HG02763 (cell line): ENCODE measurements around the gene JARID2.

ENCODE experiments used
- ATAC-seq: cut with Tn5 transposase; IDR thresholded peaks from one replicate; pipeline ENCODE4 v1.9.1; 2021; ENCODE audit warnings: mild to moderate bottlenecking, moderate library complexity; ENCODE audit not compliant: unreplicated experiment

JARID2 gene

DNA sequence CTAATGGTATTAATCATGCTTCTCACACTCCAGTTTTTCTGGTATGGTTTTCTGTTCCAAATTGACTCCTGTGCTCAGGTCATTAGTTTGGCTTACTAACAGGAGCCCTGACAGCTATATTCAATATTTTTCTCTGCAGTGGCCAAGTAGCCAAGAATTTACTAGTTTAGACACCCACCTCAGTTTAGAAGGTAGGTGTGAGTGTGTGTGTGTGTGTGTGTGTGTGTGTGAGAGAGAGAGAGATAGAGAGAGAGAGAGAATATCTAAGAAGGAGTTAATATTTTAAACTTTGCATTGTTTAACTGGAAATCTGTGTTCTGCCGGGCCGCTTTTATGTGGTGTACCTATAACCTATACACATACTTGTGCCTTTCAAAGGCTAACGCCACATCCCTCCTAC, 18.5 kb downstream of the JARID2 start:
- ATAC-seq = no peak

DNA sequence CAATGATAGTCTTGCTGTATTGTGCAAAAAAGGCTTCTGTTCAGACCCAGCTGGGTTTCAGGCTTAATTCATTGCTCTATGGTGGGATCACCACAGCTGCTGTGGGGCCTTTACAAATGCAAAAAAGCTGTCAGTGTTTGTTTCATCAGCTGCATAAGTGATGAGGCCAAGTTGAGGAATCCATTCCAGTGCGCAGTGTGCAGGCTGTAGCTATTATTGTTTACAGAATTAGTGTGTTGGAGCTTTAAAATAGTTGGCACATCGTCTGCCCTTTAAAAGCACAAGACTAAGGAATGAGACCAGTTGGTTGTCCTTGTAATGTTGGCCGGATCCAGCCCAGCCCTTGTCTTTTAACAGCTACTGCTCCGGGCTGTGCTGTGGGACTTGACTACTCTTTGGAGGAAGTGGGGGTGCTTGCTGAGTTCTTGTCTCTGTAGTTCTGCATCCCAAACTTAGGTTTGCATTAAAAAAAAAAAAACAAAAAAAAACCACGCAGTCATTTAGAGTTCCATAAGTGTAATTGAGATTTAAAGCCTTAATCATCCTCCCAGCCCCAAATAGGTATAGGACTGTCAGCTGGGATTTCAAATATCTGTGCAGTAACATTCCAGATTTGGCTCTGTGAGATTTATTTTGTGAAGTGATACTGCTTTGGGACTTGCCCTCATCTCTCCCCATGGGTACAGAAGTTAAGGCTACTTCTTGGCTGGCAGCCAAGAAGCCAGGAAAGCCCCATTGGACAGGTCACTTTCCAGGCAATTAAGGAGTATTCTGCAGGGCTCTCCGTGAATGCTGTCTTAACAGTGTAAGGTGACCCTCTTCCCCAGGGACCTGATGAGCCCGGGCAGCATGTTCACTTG, 19.3 kb downstream of the JARID2 start:
- ATAC-seq = no peak

DNA sequence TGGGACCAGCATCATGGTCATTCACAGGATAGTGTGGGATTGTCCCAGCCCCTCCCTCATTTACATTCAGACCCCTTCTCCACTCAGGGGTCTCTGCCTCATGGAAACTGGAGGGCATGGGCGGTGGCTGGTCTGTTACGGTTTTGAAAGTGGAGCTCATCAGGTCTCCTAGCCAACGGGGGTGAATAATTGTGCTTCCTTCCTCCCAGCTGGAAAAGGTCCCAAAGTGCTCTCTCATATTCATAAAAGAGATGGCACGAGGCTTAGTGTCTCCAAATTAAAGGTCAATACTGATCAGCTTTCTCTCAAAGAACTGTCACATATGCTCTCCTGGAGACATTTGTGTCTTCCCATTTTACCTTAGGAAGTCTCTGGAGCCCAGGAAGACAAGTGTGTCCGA, 19.9 kb downstream of the JARID2 start:
- no peak for ATAC-seq

DNA sequence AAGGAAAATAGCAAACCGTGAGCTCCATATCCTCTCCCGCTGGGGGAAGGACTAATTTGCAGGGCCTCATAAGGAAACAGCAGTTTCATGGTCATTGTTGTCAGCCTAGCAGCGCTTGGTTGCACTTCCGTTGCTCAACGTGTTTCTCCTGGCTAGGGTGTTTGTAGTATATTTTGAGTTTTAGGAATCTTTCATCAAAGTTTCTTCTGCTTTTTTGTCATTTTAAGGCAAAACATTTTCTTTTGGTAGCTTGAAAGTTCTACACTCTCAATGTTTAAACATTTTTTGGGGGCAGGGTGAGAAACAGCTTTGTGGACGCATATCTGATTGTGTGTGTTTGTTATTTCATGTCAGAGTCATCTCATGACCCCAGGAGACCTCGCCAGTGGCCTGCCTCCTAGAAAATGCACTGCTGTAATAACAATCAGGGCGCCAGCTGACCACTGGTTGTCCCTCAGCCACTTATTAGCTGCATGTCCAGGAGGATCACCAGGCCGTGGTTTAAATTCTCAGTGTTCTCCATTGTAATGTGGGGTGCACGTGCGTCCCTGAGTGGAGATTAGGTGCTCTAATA, 20.6 kb downstream of the JARID2 start:
- no peak for ATAC-seq

DNA sequence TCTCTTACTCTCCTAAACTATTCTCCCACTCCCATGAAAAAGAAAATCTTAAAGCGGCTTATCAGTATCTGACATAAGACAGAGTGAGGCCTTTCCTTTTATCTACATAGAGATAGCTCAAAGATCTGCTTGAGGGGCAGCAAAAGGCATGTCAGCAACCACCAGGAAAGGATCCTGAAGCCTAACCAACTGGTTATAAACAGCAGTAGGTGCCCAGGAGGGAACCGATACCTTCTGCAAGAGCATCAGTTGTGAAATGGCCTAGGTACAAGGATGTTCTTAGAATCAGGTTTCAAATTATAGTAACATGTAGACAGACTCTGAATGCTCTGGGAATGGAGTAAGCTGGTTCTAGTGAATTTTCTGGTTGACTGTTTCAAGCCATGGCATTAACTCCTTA, 21.4 kb downstream of the JARID2 start:
- ATAC-seq = no peak

DNA sequence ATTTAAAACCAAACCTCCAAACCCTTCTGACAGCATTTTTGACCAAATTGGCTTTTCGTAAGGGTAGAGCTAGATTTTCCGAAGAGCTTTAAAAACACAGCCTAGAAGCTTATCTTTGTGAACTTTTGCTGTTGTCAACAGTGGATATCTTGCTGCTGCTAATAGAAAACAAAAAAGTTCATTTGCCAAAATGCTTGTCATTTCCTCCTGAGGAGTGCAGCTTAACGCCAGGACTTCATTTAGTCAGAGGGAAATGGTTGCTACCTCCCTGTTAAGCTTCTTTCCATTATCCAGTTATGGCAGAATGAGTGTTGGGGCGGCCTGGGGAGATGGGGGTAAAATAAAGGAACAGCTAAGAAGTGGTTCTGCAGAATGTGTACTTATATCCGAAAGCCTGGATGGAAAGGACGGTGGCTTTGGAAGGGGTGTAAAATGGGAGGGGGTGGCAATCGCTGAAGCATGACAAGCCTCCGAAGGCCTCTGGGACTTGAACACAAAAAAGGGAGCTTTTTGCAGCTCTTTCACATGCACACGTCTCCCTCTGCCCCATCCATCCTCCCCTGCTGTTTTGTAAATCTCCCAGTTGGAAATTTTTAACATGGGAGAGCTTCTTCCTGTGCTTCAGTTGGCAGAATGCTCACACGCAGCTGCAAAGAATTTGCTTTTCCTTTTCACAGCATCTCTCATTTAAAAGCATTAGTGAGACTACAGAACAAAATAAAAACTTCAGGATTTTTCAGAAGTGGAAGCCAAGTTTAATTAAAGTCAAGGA, 22.5 kb downstream of the JARID2 start:
- no peak for ATAC-seq

DNA sequence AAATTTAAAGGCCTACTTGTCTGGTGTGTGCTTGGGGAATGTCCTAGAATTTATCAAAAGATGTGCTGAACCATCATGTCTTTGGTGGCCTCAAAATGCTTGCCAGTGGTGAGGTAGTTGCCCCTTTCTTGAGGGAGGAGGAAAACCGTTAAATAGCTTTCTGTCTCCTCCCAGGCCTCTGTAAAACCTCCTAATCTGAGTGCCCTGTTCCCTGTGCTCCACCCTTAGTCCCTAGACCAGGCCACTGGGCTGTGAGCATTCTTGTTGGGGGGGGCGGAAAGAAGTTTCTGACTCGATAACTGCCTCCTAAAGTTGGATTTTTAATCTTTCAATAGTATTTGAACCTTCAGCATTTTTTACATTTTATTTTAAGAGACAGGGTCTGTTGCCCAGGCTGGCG, 23.1 kb downstream of the JARID2 start:
- no peak for ATAC-seq

DNA sequence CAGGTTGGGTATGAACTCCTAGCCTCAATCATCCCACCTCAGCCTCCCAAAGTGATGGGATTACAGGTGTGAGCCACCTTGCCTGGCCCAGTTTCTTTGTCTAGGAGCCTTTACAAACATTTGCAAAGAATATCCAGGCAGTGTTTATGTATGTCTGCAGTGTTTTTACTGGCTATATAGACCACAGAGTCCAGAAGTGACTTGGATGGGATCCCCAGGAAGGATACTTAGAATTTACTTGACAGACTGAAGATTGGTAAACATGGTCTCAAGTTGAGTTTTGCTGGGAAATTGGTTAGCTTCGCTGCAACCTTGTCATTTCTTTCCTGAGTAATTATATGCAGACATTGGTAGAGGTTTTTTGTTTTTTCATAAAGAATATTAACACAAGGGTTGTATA, 23.8 kb downstream of the JARID2 start:
- no peak for ATAC-seq

DNA sequence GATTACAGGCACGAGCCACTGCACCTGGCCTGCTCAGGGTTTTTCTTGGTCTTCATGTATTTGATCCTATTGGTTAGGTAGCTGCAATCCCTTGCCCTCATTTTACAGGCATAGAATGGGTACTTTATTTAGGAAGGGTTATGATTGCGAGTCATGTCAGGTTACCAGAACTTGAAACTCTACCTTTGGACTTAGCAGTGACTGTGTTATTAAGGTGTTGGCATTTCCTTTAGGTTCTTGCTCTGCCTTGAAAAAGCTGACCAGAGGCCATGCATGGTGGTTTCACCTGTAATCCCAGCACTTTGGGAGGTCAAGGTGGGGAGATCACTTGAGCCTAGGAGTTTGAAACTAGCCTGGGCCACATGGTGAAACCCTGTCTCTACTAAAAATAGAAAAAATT, 24.5 kb downstream of the JARID2 start:
- ATAC-seq = no peak

DNA sequence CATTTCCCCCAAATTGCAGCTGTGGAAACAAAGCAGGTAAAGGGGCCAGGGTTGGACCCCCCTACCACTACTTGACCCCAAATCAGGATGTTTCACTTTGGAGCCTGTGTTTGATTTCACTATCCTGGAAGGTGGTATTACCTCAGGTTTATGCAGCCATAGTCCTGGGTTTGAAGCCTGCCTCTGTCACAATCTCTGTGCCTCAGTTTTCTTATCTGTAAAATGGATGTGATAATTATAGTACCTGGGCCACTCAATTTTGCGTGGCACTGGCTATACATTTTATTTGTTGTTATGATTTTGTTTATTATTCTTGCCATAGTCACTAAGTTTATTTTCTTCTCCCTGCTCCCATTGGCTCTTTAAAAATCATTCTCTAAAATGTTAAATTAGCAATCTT, 26.7 kb downstream of the JARID2 start:
- no peak for ATAC-seq

DNA sequence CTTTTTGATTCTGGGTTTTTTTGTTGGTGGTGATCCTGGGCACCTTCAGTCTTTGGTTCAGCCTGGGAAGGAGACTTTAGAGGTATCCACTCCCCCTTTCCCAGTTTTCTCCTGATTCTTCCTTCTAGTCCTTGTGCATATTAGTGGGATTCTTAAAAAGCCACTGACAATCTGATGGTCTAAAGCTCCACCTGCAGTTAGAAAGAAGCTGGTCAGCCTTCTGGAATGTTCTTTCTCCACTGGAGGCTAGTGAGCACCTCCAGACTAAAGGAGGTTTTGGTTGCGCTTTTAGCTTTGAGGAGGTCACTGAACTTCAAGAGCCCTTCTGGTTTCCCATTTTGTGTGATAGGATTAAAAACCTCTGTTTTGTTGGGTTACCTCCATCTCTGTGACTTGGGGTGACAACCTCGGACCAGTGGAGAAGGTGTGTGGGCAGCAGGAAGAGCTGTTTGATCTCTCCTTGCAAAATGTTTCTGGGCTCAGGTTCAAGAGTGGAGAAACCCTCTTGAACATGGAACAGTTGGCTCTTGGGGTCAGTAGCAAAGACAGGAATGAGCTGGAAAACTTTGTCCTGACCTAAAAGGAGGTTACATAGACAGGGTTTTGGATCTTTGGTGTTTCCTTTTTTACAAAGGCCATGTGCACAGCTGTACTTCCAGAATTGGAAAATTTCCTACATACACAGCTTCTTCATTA, 29.0 kb downstream of the JARID2 start:
- ATAC-seq = no peak

DNA sequence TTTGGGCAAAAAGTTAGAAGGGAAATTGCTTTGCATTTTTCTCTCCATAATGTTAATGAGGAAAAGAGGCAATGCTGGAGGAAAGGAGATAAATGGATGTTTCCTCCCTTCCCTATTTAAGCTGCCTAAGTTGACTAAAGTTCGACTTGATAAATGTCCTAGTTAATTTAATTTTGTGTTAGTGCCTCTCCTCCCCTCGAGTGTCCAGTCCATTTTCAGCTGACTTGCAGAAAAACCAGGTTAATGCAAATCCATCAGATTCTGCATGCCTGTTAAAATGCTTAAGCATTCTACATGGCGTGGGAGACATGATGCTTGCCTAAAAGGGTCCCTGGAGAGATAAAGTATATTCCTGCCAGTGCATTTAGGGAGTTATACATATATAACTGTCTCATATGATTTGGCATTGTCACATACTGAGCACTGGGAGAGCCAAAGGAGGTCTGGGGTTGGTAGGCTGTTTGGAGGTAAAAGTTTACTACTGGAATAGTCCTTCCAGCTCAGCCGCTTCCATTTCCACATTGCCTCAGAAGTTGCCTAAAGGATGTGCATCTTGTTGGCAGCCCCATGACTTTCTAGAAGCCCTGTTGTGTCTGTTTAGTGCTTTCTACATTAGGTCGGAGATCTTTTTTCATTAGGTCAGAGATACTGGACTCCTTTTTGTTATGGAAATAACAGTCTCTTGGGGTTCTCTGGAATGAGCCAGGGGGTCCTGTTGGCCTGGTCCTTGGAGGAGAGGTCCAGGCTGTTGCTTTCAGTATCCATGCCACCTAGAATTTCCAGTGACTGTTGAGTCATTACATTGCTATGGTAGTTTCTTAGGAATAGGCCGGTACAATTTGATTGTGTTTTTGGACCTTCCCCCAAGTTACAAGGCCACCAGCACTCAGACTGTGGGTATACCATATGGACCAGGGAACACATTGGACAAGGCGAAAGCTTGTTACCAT, 30.4 kb downstream of the JARID2 start:
- no peak for ATAC-seq

DNA sequence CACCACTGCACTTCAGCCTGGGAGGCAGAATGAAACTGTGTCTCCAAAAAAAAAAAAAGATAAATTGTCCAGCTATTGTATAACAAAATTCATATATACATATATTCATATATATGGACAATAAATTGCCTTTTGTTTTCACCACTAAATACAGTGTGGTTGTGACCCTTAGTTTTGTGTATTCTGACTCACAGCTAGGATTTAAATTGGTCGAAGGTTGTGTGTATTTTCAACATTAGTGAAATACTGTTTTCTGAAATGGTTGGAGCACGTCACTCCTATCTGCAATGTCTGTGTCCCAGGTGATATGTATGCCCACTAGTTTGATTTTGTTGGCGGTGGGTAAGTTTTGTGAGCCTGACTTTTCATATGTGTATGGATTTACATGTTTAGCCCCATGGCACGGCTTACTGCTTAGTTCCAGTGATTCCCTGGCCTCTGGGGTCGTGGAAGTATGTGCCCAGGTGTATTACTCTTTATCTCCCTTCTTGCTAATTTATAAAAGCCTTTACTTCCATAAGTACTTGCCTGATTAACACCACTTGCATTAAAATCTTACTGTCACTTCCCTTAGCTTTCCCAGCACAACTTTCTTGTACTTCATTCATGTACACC, 33.3 kb downstream of the JARID2 start:
- no peak for ATAC-seq

DNA sequence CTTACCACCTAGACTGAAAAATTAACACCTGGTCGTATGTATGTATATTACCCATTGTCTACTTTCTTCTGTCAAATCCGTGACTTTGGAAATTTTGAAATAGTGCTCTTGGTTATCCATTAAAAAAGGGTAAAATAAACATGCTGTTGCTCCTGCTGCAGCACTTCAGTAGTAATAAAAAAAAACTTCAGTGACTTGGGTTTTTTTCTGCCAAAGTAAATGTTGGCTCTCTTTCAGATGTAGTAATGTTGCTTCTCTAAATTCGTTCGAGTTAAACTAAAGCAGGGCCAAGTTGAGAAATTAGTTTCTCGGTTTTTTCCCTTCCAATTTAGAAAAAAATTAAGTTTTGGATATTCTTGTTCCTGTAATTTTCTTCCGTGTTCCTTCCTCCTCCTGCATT, 34.2 kb downstream of the JARID2 start:
- ATAC-seq = no peak

DNA sequence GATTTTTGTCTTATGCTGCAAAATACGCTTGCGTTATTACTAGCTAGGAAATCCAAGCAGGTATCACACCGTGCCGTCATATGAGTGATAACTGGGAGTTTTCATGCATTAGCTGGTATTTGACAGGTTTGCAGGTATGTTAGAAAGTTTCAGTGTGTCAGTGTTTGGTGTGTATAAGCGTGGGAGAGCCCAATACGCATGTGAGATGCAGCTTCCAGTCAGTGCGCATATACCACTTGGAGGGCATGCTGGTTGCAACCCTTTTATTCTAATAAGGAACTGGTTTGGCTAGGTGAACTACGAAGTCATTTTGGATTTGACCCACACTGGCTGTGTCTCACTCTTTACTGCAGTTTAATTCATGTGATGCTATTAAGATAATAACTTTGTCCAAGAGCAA, 35.1 kb downstream of the JARID2 start:
- ATAC-seq = no peak

DNA sequence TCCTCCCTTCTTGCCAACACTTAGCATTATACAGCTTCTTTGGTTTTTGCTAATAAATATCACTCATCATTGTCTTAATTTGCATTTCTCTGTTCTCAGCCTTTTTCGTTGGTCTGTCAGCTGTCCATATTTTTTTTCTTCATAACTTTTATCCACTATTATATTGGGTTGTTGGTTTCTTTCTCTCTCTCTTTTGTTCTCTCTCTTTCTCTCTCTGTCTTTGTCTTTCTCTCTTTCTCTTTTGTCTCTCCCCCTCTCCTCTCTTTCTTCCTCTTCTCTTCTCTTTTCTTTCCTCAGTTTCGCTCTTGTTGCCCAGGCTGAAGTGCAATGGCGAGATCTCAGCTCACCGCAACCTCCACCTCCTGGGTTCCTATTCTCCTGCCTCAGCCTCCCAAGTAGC, 36.5 kb downstream of the JARID2 start:
- no peak for ATAC-seq

DNA sequence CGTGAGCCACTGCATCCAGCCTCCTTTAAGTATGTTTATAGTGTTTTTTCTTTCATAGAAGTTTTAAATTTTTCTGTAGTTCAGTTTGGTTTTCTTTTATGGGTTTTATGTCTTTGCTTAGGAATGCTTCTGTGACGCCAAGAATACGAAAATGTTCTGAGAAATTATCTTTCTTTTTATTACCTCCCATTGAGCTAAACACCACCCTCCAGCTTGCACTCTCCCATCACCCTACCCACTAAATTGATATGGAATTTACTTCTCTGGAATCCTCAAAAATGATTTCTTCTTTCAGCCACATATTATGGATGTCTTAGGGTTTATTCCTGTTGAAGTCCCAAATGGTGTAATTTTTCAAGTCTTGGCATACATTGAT, 38.1 kb downstream of the JARID2 start:
- no peak for ATAC-seq

DNA sequence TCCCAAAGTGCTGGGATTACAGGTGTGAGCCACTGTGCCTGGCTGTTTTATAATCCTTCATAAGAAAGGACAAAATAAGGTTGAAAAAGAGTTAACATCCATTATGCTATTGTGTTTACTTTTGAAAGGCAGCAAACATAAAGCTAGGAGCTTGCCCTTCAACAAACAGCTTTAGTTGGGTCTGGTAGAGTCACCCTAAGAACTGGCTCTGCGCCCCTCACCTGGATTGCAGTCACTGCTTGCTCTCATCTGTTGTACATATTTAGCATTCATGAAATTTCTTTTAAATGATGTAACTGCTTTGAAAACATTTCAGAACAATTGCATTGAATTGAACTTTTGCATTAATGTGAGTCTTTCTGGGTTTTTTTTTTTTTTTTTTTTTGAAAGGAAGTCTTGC, 38.9 kb downstream of the JARID2 start:
- no peak for ATAC-seq

DNA sequence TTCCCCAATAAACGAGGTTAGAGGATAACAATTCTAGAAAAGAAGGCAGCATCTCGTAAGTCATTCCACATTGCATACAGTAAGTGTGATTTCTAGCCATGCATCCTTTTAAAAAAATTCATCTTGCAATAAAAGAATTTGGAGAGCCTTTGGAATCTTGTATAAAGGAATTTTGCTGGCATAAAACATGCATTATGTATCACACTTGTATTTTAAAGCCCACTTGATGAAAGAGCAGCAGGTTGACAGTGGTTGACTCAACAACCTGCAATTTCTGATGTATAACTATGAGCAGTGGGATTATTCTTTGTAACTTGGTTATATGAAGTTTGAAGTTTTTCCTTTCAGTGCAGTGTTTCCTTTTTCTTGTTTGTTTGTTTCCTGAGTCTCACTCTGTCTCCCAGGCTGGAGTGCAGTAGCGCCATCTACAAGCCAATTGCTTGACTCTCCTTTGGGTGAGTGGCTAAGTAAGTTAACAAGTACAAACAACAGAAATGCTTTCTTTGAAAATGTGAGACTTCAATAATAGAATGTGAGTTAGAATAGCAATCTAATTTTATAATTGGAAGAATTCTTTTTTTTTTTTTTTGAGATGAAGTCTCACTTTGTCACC, 39.9 kb downstream of the JARID2 start:
- ATAC-seq = no peak
